Testis (tissue), 3 donors: ENCODE results near the gene LRCH2. TPM values are rescaled to one million over a fixed set of nuclear protein-coding genes. Genes with fewer than 3 reads are reported as not detected.

ENCODE experiments used
- DNase-seq: peaks from one replicate; pipeline ENCODE4 v3.0.0-alpha.2; 2019
- H3K27ac ChIP-seq, 2 donors: fragments of 200-600 bp; sonication (generic); one replicate each; pipeline ENCODE4 v1.5.1; 2019
- H3K27me3 ChIP-seq: fragments of 200-600 bp; sonication (generic); one replicate; pipeline ENCODE4 v1.5.1; 2019
- H3K36me3 ChIP-seq: fragments of 200-600 bp; sonication (generic); one replicate; pipeline ENCODE4 v1.5.1; 2017; ENCODE audit warnings: low read depth; ENCODE audit errors: missing control alignments
- H3K4me1 ChIP-seq: fragments of 200-600 bp; sonication (generic); one replicate; pipeline ENCODE4 v1.5.1; 2019
- H3K4me3 ChIP-seq, 2 donors: fragments of 200-600 bp; sonication (generic); one replicate each; pipeline ENCODE4 v1.5.1; 2017 to 2019
- H3K9me3 ChIP-seq: fragments of 200-600 bp; sonication (generic); one replicate; pipeline ENCODE4 v1.5.1; 2017
- CTCF ChIP-seq, 3 experiments: fragments of 450-650 bp in 2 of 3; fragments of 200-600 bp in 1 of 3; sonication (generic) in 1 of 3; IDR thresholded peaks; one replicate each; pipeline ENCODE4 v1.5.1; 2016 to 2019; ENCODE audit warnings: antibody characterized with exemption in 3 of 3, mild to moderate bottlenecking in 2 of 3, moderate library complexity in 1 of 3
- POLR2A ChIP-seq: fragments of 450-650 bp; IDR thresholded peaks from one replicate; pipeline ENCODE4 v1.6.1; 2017; ENCODE audit warnings: antibody characterized with exemption, mild to moderate bottlenecking, moderate library complexity
- WGBS, 2 donors: methylation state at CpG; one replicate each; pipeline ENCODE4 v1.1.5; 2018; 5-methylcytosine and 5-hydroxymethylcytosine counted together
- intact Hi-C: fragments of 100-400 bp; cut with DNase I; formaldehyde crosslinking; loops from one replicate; pipeline ENCODE4 v1.15.1; 2023; ENCODE audit warnings: low total_unique reads
- polyA plus RNA-seq: library from polyadenylated mRNA; stranded (reverse); fragments of 350-450 nt; fragmentation: Illumina TruSeq; extraction: RNeasy Lipid Tissue Mini Kit (QIAGEN cat#74804); gene quantifications from one replicate; pipeline ENCODE4 v1.2.3, GENCODE V29; 2014; ENCODE audit warnings: low read depth, low replicate concordance; ENCODE audit not compliant: insufficient read depth
- total RNA-seq, 2 donors: library from RNA; depleted of rRNA; stranded (reverse); fragments of >200 nt; gene quantifications; one replicate each; pipeline ENCODE4 v1.2.3, GENCODE V29; 2016

Gene LRCH2
- total and polyA plus RNA-seq, 3 donors from 2014 or later, result 2.4 to 5.4 (median 3.8) TPM

GRCh38 chrX:115183980-115184379, 49.9 kb downstream of the LRCH2 start:
- Histone ChIP-seq H3K9me3 (no peaks in the 10 kb centered on the region), H3K27ac (no peak overlapping the region), H3K27me3 (no peaks in the 10 kb centered on the region), H3K4me3 (no peak overlapping the region), H3K4me1 (no peaks in the 10 kb centered on the region), H3K36me3 (no peaks in the 10 kb centered on the region)
- WGBS, 2 donors, result 94 to 95% methylated on average over 2 of the region's 2 CpGs
- no peak for DNase-seq
- TF ChIP-seq CTCF (IDR thresholded peaks at IDR 0.05) (no peak), POLR2A (no peak)
- intact Hi-C loops, result no loop called here

GRCh38 chrX:115178473-115178872, 55.4 kb downstream of the LRCH2 start:
- no peak for TF ChIP-seq CTCF (IDR thresholded peaks at IDR 0.05)
- TF ChIP-seq POLR2A, result no peak
- no peaks in the 10 kb centered on the region for H3K9me3 ChIP-seq
- intact Hi-C loops, result no loop called here
- no peaks in the 10 kb centered on the region for H3K36me3 ChIP-seq
- no peak overlapping the region for H3K4me3 ChIP-seq
- no peaks in the 10 kb centered on the region for H3K4me1 ChIP-seq
- WGBS, 2 donors, result 71 to 89% methylated on average over 1 of the region's 1 CpG
- H3K27me3 ChIP-seq, result no peaks in the 10 kb centered on the region
- DNase-seq, result no peak
- H3K27ac ChIP-seq, result no peak overlapping the region

GRCh38 chrX:115177932-115178331, 56.0 kb downstream of the LRCH2 start:
- intact Hi-C loops, result no loop called here
- TF ChIP-seq POLR2A (no peak), CTCF (IDR thresholded peaks at IDR 0.05) (no peak)
- H3K27me3 ChIP-seq, result no peaks in the 10 kb centered on the region
- DNase-seq, result no peak
- no peak overlapping the region for H3K4me3 ChIP-seq
- no peak overlapping the region for H3K27ac ChIP-seq
- no peaks in the 10 kb centered on the region for H3K9me3 ChIP-seq
- no peaks in the 10 kb centered on the region for H3K4me1 ChIP-seq
- 97 to 99% methylated on average over 3 to 4 of the region's 4 CpGs for WGBS, 2 donors
- H3K36me3 ChIP-seq, result no peaks in the 10 kb centered on the region

- Histone ChIP-seq H3K4me1 (no peaks in the 10 kb centered on the region), H3K27ac (no peak overlapping the region), H3K4me3 (no peak overlapping the region), H3K36me3 (no peaks in the 10 kb centered on the region), H3K9me3 (no peaks in the 10 kb centered on the region), H3K27me3 (no peaks in the 10 kb centered on the region)
- TF ChIP-seq POLR2A, result no peak
- no peak for TF ChIP-seq CTCF (IDR thresholded peaks at IDR 0.05)
- 97 to 100% methylated on average over 1 to 3 of the region's 3 CpGs for WGBS, 2 donors
- intact Hi-C loops, result no loop called here
- no peak for DNase-seq
Observed at GRCh38 chrX:115174548-115174947, 59.3 kb downstream of the LRCH2 start.

- 82 to 89% methylated on average over 8 to 9 of the region's 9 CpGs for WGBS, 2 donors
- H3K36me3 ChIP-seq, result no peaks in the 10 kb centered on the region
- intact Hi-C loops, result no loop called here
- H3K4me3 ChIP-seq, result no peak overlapping the region
- no peaks in the 10 kb centered on the region for H3K4me1 ChIP-seq
- H3K9me3 ChIP-seq, result no peaks in the 10 kb centered on the region
- H3K27me3 ChIP-seq, result no peaks in the 10 kb centered on the region
- H3K27ac ChIP-seq, result no peak overlapping the region
- TF ChIP-seq POLR2A (no peak), CTCF (IDR thresholded peaks at IDR 0.05) (no peak)
- DNase-seq, result no peak
Observed at GRCh38 chrX:115173181-115173580, 60.7 kb downstream of the LRCH2 start.
